Upper lobe of left lung (tissue), 6 donors: Measurements from ENCODE around the gene CCDC142. TPM values are rescaled to one million over a fixed set of nuclear protein-coding genes. Genes with fewer than 3 reads are reported as not detected.
"Not testable (repeated sequence)": the region's sequence is repeated elsewhere in the genome, so short reads cannot be mapped to it uniquely, and the experiment has no call there.

ENCODE experiments used
- ATAC-seq, 2 donors: fragments of 200-7000 bp; cut with Tn5 transposase; one replicate each; pipeline ENCODE4 v1.9.1; 2022; ENCODE audit warnings: mild to moderate bottlenecking in 2 of 2, moderate library complexity in 2 of 2; ENCODE audit not compliant: low FRiP score in 2 of 2
- DNase-seq, 2 donors: peaks; one replicate each; pipeline ENCODE4 v3.0.0-alpha.2; 2019 to 2020
- H3K27ac ChIP-seq, 4 donors: fragments of 200-600 bp; sonication (generic); one replicate each; pipeline ENCODE4 v1.5.1; 2016 to 2019
- H3K27me3 ChIP-seq, 4 donors: fragments of 200-600 bp; sonication (generic); one replicate each; pipeline ENCODE4 v1.5.1; 2017 to 2019
- H3K36me3 ChIP-seq, 4 donors: fragments of 200-600 bp; sonication (generic); one replicate each; pipeline ENCODE4 v1.5.1; 2016 to 2019
- H3K4me1 ChIP-seq, 4 donors: fragments of 200-600 bp; sonication (generic); one replicate each; pipeline ENCODE4 v1.5.1; 2018 to 2019
- H3K4me3 ChIP-seq, 4 donors: fragments of 200-600 bp; sonication (generic); one replicate each; pipeline ENCODE4 v1.5.1; 2017 to 2019; ENCODE audit warnings: mild to moderate bottlenecking in 2 of 4, moderate library complexity in 1 of 4
- H3K9me3 ChIP-seq, 4 donors: fragments of 200-600 bp; sonication (generic); one replicate each; pipeline ENCODE4 v1.5.1; 2018 to 2019
- CTCF ChIP-seq, 6 experiments: fragments of 450-650 bp in 4 of 6; fragments of 200-600 bp in 2 of 6; sonication (generic) in 2 of 6; IDR thresholded peaks; one replicate each; pipeline ENCODE4 v1.5.1; 2016 to 2019; ENCODE audit warnings: antibody characterized with exemption in 6 of 6
- EP300 ChIP-seq, 4 donors: sonication (generic); formaldehyde crosslinking; IDR thresholded peaks; one replicate each; pipeline ENCODE4 v1.5.1; 2017; ENCODE audit warnings: antibody characterized with exemption in 4 of 4, control low read depth in 2 of 4
- POLR2A ChIP-seq, 4 donors: fragments of 450-650 bp; IDR thresholded peaks; one replicate each; pipeline ENCODE4 v1.5.1; 2016 to 2017; ENCODE audit warnings: antibody characterized with exemption in 4 of 4, mild to moderate bottlenecking in 2 of 4
- POLR2AphosphoS5 ChIP-seq, 2 donors: sonication (generic); formaldehyde crosslinking; IDR thresholded peaks; one replicate each; pipeline ENCODE4 v1.5.1; 2017; ENCODE audit warnings: antibody characterized with exemption in 2 of 2
- WGBS, 2 donors: methylation state at CpG; one replicate each; pipeline ENCODE4 v1.1.5; 2017 to 2018; 5-methylcytosine and 5-hydroxymethylcytosine counted together
- total RNA-seq, 6 donors: library from RNA; depleted of rRNA in 4 of 6; stranded (reverse); fragments of >200 nt in 4 of 6; gene quantifications; one replicate each; pipeline versions ENCODE4 v1.1.0 to v1.2.1, GENCODE V29; 2016 to 2021
- donor health status: DM: no; HTN: no; CAD: no; lungs with moderate emphysema.
- donor health status: DM: no; HTN: yes; CAD: no; lungs with severe emphysema.

The CCDC142 gene
- total RNA-seq, 6 donors from 2014 or later = 14.8 to 67.1 (median 19.8) TPM

GRCh38 chr2:74491648-74492544 lies 9.1 kb upstream of the CCDC142 start:
- 97 to 98% methylated on average over 11 to 12 of the region's 12 CpGs for WGBS, 2 donors
- H3K4me1 ChIP-seq = no peaks in the 10 kb centered on the region
- ATAC-seq = no peak
- no peak overlapping the region for H3K27ac ChIP-seq
- no peaks in the 10 kb centered on the region for H3K27me3 ChIP-seq
- peaks cover 30 to 67% (median 47%) of the 10 kb centered on the region in 4 donors for H3K36me3 ChIP-seq
- no peak overlapping the region for H3K4me3 ChIP-seq
- no peaks in the 10 kb centered on the region for H3K9me3 ChIP-seq
- DNase-seq = peak in 1 of 2 donors; percentile 64
- TF ChIP-seq POLR2AphosphoS5 (IDR thresholded peaks at IDR 0.05) = no peak

- H3K27ac ChIP-seq = no peak overlapping the region
- ATAC-seq (peak in 1 of 2 donors; percentile 12), DNase-seq (no peak)
- peaks cover 30 to 85% (median 56%) of the 10 kb centered on the region in 4 donors for H3K36me3 ChIP-seq
- H3K4me1 ChIP-seq = no peaks in the 10 kb centered on the region
- no peak for TF ChIP-seq POLR2A (IDR thresholded peaks at IDR 0.05)
- TF ChIP-seq POLR2AphosphoS5 (IDR thresholded peaks at IDR 0.05) = no peak
- no peak for TF ChIP-seq EP300 (IDR thresholded peaks at IDR 0.05)
- TF ChIP-seq CTCF (IDR thresholded peaks at IDR 0.05) = no peak
- H3K9me3 ChIP-seq = no peaks in the 10 kb centered on the region
- 92 to 93% methylated on average over 2 to 9 of the region's 9 CpGs for WGBS, 2 donors
- no peak overlapping the region for H3K4me3 ChIP-seq
- no peaks in the 10 kb centered on the region for H3K27me3 ChIP-seq
Measured at GRCh38 chr2:74489906-74490305, 7.1 kb upstream of the CCDC142 start.

GRCh38 chr2:74488643-74489481 lies 6.1 kb upstream of the CCDC142 start:
- H3K4me3 ChIP-seq = no peak overlapping the region
- DNase-seq (no peak), ATAC-seq (no peak)
- no peaks in the 10 kb centered on the region for H3K27me3 ChIP-seq
- H3K36me3 ChIP-seq = peaks cover 30 to 79% (median 55%) of the 10 kb centered on the region in 4 donors
- TF ChIP-seq POLR2A (IDR thresholded peaks at IDR 0.05) = no peak
- TF ChIP-seq EP300 (IDR thresholded peaks at IDR 0.05) = no peak
- no peak for TF ChIP-seq POLR2AphosphoS5 (IDR thresholded peaks at IDR 0.05)
- no peak for TF ChIP-seq CTCF (IDR thresholded peaks at IDR 0.05)
- WGBS, 2 donors = 92 to 94% methylated on average over 9 of the region's 9 CpGs
- peaks cover under 1 to 6% (median 2%) of the 10 kb centered on the region in 4 donors for H3K4me1 ChIP-seq
- no peak overlapping the region for H3K27ac ChIP-seq
- H3K9me3 ChIP-seq = no peaks in the 10 kb centered on the region

GRCh38 chr2:74486141-74486540 lies 3.3 kb upstream of the CCDC142 start:
- TF ChIP-seq POLR2A (IDR thresholded peaks at IDR 0.05) = no peak
- TF ChIP-seq EP300 (IDR thresholded peaks at IDR 0.05) = no peak
- TF ChIP-seq POLR2AphosphoS5 (IDR thresholded peaks at IDR 0.05) = no peak
- TF ChIP-seq CTCF (IDR thresholded peaks at IDR 0.05) = no peak
- H3K9me3 ChIP-seq = no peaks in the 10 kb centered on the region
- H3K4me1 ChIP-seq = peaks cover 17 to 24% (median 18%) of the 10 kb centered on the region in 4 donors
- DNase-seq (no peak), ATAC-seq (no peak)
- H3K27me3 ChIP-seq = no peaks in the 10 kb centered on the region
- 96 to 100% methylated on average over 2 of the region's 2 CpGs for WGBS, 2 donors
- H3K36me3 ChIP-seq = peaks cover 8 to 52% (median 27%) of the 10 kb centered on the region in 4 donors
- H3K4me3 ChIP-seq = no peak overlapping the region
- no peak overlapping the region for H3K27ac ChIP-seq

- peaks cover 0 to 47% (median 20%) of the 10 kb centered on the region in 4 donors for H3K36me3 ChIP-seq
- peak overlapping the region; percentile 50 to 84 (median 72) for H3K4me3 ChIP-seq
- H3K9me3 ChIP-seq, H3K27me3 ChIP-seq, ATAC-seq, DNase-seq: not testable (repeated sequence)
- WGBS, 2 donors = 85 to 89% methylated on average over 19 of the region's 19 CpGs
- peaks cover 22 to 34% (median 25%) of the 10 kb centered on the region in 4 donors for H3K4me1 ChIP-seq
- H3K27ac ChIP-seq = peak overlapping the region in 2 of 4 donors; percentile 90 to 93
Measured at GRCh38 chr2:74483675-74484164, 922 bp upstream of the CCDC142 start.
